Dedifferentiated amniotic fluid mesenchymal stem cell (primary cell): Measurements from ENCODE around the gene NKX2-8.
"Not testable (repeated sequence)": the region's sequence is repeated elsewhere in the genome, so short reads cannot be mapped to it uniquely, and the experiment has no call there.

Experiments used
- DNase-seq: peaks from one replicate; pipeline ENCODE4 v3.0.0-alpha.2; 2016; ENCODE audit errors: extremely low spot score

The NKX2-8 gene

DNA sequence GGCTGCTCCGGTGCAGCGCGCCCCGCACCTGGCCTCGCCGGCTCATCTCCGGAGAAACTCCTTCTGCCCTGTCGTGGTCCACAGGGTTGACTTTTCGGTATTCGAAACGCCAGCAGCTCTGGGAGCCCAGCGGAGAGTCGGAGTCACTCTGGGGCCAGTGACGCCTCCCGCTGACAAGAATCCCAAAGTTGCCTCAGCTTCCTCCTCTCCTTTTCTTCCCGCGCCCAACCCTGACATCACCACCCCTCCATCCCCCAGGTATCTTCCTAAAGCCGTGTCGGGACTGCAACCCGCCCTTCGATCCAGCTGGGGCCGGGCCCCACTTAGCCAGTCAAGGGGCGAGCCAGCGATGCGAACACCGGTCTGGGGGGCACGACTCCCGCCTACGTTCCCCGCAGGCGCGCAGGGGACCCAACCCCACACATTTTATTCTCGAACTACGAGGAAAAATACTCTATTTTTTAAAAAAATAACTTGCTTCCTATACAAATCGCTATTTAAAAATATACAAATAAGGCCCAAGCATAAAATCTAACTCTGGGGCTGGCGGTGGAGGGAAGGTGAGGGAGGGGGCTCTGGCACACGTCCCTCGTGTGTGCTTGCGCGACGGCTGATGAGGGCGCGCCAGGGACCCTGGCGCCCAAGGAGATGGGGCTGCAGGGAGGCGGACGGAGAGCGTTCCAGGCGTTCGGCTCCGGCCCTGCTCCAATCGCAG lies 2.1 kb downstream of the NKX2-8 start:
- DNase-seq: no peak

DNA sequence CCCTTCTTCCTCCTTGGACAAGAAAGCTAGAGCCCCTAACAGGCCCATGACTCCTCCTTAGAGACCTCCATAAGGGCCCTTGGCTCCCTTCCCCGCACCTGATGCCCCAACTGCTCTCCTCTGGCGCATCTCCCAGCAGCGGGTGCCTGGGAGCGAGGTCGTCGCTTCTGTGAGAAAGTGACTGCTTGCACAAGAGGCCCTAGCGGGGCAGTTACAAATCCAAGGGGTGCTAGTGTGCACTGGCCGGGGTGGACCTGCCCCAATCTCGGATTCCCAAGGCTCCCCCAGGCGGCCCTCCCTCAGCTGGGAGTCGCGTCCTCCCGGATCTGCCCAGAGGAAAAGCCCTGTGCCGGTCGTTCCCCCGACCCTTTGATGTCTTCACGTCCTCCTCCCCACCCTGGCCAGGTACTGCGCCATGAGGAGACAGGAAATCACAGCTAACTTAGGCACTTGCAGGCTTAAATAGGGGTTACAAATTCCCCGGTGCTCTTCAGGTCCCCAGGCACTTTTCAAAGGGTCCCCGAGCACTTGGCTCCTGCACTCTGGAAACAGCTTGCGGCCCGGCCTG lies 2.8 kb downstream of the NKX2-8 start:
- no peak for DNase-seq

DNA sequence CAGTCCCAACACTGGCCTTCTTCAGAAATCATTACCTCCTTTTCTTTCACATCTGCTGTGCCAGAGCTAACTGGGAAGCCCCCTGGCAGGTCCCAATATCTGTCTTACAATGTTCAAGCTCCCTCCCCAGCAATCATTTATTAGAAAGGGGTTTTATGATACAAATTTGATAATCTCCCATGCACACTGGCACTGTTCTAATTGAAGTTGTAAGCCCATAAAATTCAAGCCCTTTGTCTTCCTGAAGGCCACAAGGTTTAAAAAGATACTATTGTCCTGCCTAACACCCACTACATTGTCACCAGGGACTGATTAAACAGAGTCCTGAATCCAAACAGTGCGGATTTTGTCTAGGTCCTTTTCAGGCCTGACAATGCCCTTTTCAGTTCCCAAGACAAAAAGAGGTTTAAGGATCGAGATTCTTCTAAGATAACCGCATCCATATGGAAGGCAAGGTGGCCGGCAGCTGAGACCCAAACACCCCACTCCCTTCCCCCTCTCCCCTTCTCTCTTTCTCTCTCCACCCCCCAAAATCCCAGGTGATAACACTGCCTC lies 3.3 kb downstream of the NKX2-8 start:
- no peak for DNase-seq

DNA sequence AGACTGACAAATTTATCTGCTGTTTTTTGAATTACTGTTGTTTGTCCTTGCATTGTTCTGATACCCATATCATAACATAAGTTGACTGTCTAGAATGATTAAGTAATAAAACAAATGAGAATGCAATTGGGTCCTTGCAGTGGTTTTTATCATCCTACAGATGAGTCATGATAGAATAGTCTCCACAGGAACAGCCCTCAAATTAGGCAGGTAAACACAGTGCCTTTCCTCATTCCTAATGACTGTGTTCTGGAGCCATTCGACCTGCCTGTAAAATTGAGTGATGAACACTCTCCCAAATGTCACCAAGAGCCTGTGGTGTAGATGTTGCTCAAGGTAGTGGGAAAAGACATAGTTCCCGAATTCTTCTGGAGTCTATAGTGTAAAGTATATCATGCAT lies 12.3 kb downstream of the NKX2-8 start:
- no peak for DNase-seq

DNA sequence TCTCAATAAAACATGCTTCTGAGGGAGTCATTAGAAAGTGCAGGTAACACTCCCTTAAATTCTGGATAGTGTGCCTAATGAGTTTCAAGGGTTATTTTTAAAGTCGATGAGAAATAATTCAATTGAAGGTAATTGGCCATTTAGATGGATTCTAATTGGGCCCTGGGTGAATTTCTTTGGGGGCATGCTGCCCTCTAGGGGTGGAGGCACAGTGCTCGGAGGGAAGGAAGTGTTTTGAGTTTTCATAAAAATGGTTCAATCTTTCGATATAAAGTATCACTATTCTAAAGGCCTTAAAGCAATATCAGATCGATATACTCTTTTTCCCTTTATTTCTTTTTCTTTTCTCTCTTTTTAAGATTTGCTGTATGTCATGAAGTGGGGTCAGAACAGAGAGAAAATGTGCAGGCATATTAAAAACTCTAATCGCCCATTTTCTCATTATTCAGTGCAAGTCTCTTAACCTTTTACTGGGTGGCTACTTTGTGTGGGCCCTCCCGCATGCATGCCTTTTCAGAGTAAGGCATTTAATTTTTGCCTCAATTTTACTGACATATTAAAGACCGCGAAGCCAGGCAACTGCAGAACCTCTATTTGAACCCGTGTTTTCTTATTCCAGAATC lies 25.5 kb downstream of the NKX2-8 start:
- no peak for DNase-seq

DNA sequence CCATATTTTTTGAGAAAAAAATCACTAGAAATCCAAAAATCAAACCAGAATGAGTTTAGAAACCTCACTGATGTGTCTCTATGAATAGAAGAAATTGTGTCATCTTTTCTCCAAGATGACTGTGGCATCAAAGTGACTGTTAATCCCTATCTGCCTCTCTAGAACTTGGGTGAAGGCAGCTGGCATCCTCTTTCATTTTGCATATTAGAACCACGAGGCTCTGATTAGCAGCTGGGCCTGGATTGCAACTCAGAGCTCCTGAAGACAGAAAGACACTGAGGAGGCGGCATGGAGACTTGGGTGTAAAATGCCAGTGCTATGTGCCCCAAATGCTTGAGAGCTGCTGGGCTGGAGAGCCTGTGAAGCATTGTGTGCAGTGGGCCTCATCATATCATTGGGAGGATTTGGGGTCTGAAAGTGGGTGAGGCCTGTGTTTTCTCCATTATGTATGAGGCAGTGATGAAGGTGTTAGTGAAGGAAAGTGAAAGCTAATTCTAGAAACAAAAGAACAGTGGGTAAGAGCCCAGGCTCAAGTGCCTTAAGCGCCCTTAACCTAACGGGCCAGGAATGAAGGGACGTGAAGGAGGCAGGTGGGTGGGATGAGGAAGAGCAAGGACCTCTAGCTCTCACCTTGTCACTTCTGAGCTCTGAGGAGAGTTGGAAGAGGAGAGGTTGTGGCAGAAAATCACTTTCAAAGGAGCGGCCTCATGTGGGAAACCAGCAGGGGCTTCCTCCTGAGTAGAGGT lies 26.2 kb downstream of the NKX2-8 start:
- DNase-seq: no peak

DNA sequence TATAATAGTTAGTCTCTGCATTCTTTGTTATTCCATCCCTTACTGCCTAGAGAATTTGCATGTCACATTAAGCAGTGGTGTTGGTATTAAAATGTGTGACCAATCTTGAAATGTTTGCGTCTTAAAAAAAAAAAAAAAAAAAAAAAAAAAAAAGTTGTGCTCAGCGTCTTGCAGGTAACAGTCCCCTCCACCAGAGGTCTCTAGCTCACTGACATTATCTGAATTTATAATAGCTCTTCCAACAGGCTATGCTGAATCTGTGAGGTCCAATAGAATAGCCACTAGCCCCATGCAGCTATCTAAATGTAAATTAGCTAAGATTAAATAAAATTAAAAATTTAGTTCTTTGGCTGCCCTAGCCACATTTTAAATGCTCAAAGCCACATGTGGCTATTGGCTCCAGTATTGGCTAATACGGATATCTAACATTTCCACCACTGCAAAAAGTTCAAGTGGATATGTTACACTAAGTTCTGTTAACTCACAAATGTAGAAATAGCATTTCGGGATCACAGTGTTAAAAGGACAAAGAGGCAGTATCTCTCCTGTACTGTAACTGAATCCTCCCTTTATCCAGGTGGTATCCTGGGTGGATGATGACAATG lies 28.7 kb downstream of the NKX2-8 start:
- peak; percentile 58 for DNase-seq

DNA sequence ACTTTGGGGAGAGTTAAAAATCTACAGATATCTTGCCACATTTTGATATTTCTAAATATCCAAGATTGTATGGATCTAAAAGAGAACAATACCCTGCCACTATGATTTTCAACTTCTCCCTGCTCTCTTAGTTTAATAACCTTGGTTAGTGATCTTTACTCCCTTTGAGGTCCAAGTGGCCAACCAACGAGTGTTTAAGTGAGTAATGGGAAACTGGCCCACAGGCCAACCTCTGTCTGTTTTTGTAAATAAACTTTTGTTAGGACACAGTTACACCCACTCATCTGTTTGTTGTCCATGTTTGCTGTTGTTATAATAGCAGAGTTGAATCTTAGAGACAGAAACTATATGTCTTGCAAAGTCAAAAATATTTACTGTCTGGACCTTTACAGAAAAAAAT lies 31.5 kb downstream of the NKX2-8 start:
- DNase-seq: no peak

DNA sequence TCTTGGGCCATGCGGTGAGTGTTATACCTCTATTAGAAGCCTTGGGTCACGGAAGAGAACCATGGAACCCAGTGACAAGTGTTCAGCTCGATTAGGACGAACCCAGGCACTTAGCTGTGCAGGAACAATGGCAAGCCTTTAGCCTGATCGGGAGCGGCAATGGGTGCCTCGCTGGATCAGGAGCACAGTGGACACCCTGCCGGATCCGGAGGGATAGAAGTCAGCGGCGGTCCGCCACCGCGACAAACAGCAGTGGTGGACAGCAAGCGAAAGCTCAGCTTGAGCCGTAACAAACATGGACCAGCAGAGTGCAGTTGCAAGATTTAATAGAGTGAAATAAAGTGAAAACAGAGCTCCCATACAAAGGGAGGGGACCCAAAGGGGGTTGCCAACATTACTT lies 38.1 kb downstream of the NKX2-8 start:
- DNase-seq: not testable (repeated sequence)

DNA sequence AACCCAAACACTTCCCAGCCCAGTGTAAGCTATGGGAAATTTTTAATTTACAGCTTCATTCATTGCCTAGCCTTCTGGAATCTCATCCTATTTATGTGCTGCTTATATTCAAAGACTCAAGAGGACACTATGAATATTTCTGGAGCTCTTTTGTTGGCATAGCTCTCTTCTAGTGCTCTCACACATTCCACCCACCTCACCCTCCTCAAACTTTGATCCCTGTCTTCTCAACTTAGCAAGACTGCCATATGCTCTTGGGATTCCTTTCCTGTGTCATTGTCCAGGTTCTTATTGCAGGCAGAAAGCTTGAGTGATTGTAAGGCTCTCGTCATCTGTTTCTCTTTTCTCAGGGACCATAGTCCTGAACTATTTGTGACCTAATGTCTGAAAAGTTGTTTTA lies 44.4 kb downstream of the NKX2-8 start:
- DNase-seq: no peak
